GM18861 (cell line): ENCODE results near the gene TBCE.

ENCODE experiments used
- ATAC-seq: cut with Tn5 transposase; IDR thresholded peaks from one replicate; pipeline ENCODE4 v1.9.1; 2021; ENCODE audit not compliant: unreplicated experiment

Gene TBCE

GRCh38 chr1:235367000-235367908, at the start of gene TBCE:
Gene TBCE (plus strand): TSS chr1:235367427. CDS start chr1:235380050, 12,623 bp downstream.
- ATAC-seq: peak; percentile 100

GRCh38 chr1:235319255-235319654, 48.0 kb upstream of the TBCE start:
- ATAC-seq: no peak

- no peak for ATAC-seq
Observed at GRCh38 chr1:235320521-235321179, 46.6 kb upstream of the TBCE start.

- ATAC-seq: no peak
Observed at GRCh38 chr1:235324296-235324695, 42.9 kb upstream of the TBCE start.

GRCh38 chr1:235325139-235325538, 42.1 kb upstream of the TBCE start:
- no peak for ATAC-seq

GRCh38 chr1:235325854-235326253, 41.4 kb upstream of the TBCE start:
- ATAC-seq: no peak

GRCh38 chr1:235326719-235327558, 40.3 kb upstream of the TBCE start:
- ATAC-seq: no peak

GRCh38 chr1:235327559-235328270, 39.5 kb upstream of the TBCE start, which contains the start of gene ARID4B:
Gene ARID4B (minus strand): TSS chr1:235328179. CDS start chr1:235326919, 1,260 bp downstream.
- no peak for ATAC-seq

GRCh38 chr1:235328271-235329138, 38.7 kb upstream of the TBCE start, which contains the start of gene GGPS1:
Gene GGPS1 (plus strand): TSS chr1:235328570. CDS start chr1:235335265, 6,695 bp downstream.
- peak; percentile 65 for ATAC-seq

- ATAC-seq: peak; percentile 13
Observed at GRCh38 chr1:235329139-235329902, 37.9 kb upstream of the TBCE start.

- no peak for ATAC-seq
Observed at GRCh38 chr1:235330918-235331285, 36.3 kb upstream of the TBCE start.

GRCh38 chr1:235331401-235331800, 35.8 kb upstream of the TBCE start:
- ATAC-seq: no peak

GRCh38 chr1:235336903-235337302, 30.3 kb upstream of the TBCE start:
- peak; percentile 54 for ATAC-seq

GRCh38 chr1:235339746-235340145, 27.5 kb upstream of the TBCE start:
- ATAC-seq: no peak

- ATAC-seq: no peak
Observed at GRCh38 chr1:235341334-235341733, 25.9 kb upstream of the TBCE start.

- ATAC-seq: no peak
Observed at GRCh38 chr1:235342039-235342438, 25.2 kb upstream of the TBCE start.

- no peak for ATAC-seq
Observed at GRCh38 chr1:235342471-235342870, 24.8 kb upstream of the TBCE start.

- ATAC-seq: no peak
Observed at GRCh38 chr1:235343726-235344125, 23.5 kb upstream of the TBCE start.

GRCh38 chr1:235351441-235351840, 15.8 kb upstream of the TBCE start:
- ATAC-seq: no peak
